GM19043 (cell line): Measurements from ENCODE around the gene SIRPD.
A peak's percentile ranks its signal among the peaks of the same experiment; 100 is the strongest.

Source experiments
- ATAC-seq: cut with Tn5 transposase; IDR thresholded peaks from one replicate; pipeline ENCODE4 v1.9.1; 2021; ENCODE audit warnings: low read depth; ENCODE audit not compliant: unreplicated experiment

Gene SIRPD

GRCh38 chr20:1538655-1539054 is 18.9 kb downstream of the SIRPD start:
- no peak for ATAC-seq

GRCh38 chr20:1537731-1538058 is 19.8 kb downstream of the SIRPD start:
- no peak for ATAC-seq

DNA sequence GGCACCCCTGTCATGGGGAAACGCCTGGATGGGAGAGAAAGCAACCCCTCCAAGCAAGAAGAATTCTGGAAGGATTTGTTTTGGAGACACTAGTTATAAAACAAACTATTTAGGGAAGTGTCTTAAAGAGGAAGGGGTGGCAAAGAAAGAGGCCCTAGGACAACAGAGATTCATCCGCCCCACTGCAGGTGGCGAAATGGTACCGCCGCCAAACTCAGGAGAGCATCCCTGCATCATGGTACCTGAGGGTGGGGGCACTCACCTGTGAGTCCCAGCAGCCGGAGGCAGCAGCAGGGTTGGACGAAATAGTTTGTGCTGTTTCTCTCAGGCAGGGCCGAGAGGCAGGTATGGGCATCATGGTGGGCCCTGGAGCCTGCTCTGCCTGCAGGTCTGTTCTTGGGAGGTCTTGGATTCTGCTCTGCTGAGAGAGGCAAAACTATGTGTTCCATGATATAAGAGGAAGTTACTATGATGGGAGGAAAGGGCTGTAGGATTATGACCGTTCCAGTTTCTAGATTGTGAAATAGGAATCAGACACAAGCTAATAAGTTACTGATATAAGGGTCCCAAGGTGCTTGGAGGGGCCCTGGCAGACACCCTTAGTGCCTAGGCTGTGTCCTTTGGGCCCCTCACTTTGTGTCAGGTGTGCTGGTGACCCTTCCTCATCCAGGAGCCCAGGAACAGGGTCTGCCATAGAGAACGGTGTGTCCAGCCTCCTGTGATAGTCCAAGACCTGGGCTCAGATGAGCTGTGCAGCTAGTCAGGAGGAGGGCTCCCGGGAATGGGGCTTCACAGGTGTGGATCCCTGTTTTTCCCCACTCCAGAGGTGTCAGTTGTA is 20.4 kb downstream of the SIRPD start:
- ATAC-seq, result no peak

DNA sequence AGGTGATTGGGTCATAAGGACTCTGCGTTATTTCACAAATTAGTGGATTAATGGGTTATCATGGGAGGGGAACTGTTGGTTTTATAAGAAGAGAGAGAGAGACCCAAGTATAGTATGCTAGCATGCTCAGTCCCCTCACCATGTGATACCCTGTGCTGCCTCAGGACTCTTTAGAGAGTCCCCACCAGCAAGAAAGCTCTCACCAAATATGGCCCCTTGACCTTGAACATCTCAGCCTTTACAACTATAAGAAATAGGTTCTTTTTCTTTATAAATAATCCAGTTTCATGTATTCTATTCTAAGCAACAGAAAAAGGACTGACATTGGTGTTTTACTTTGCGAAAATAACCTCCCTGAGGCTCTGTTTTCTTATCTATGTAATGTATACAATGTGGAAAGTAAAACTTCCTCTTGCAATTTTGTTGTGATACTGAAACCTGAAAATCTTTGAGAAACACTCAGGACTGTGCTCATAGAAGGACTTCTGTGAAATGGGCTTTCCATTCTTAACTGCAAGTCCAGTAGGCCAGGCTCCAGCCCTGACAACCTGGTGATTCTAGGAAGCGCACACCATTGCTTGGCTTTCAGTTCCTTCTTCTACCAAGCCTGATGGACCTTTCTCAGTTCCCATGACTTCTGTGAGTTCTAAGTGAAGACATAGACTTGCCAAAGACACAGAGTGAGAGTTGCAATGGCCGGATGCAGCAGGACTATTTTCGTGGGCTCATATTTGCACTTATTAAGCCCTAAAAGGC is 21.9 kb downstream of the SIRPD start:
- peak; percentile 91 for ATAC-seq

- no peak for ATAC-seq
Measured at GRCh38 chr20:1534526-1534925, 23.0 kb downstream of the SIRPD start.

DNA sequence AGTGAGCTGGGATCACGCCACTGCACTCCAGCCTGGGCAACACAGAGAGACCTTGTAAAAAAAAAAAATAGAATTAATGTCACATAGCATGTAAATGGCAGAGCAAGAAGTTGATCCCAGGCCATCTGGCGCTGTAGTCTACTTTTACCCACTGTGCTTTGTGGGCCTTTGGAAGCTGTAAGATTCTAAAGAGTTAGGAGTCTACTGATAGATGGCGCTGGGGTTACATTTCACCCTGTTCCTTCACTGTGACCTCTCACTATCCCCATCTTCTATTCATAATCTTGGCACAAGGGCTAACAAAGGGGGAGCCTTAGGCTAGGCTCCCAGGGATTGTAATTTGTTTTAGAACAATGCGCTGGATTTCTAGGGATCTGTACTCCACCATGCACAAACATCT is 24.4 kb downstream of the SIRPD start:
- no peak for ATAC-seq

- no peak for ATAC-seq
Measured at GRCh38 chr20:1528811-1529210, 28.7 kb downstream of the SIRPD start.

- ATAC-seq, result no peak
Measured at GRCh38 chr20:1527923-1528322, 29.6 kb downstream of the SIRPD start.

- no peak for ATAC-seq
Measured at GRCh38 chr20:1526896-1527295, 30.6 kb downstream of the SIRPD start.

DNA sequence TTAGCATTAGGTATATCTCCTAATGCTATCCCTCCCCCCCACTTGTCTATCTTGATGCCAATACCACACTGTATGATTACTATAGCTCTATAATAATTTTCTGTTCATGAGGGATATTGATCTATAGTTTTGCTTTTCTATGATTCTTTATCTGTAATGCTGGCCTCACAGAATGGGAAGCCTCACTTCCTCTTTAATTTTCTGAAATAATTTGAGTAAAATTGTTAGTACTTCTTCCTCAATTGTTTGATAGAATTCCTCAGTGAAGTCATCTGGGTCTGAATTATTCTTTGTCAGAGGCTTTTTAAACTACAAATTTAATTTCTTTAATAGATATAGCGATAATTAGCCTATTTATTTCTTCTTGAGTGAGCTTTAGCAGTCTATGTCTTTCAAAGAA is 31.2 kb downstream of the SIRPD start:
- no peak for ATAC-seq

GRCh38 chr20:1524004-1524403 is 33.5 kb downstream of the SIRPD start:
- ATAC-seq, result no peak

- no peak for ATAC-seq
Measured at GRCh38 chr20:1517010-1517409, 40.5 kb downstream of the SIRPD start.

DNA sequence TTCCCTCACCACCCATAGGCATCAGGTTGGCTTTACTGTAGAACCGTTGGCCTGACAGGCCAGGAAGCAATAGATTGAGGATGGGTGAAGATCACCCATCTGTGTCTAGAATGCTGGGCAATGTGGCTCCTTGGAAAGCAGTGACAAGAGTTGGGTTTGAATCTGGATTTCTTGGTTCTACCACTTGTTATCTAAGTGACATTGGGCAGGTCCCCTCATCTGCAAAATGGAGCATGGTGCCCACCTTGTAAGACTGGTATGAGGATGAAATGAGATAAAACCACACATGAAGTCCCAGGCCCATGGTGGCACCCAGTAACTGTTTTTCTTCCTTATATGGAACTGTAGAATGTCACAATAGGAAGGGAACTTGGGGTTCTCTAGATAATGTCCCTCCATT is 43.7 kb downstream of the SIRPD start:
- ATAC-seq, result no peak

- ATAC-seq, result no peak
Measured at GRCh38 chr20:1509237-1509636, 48.3 kb downstream of the SIRPD start.

DNA sequence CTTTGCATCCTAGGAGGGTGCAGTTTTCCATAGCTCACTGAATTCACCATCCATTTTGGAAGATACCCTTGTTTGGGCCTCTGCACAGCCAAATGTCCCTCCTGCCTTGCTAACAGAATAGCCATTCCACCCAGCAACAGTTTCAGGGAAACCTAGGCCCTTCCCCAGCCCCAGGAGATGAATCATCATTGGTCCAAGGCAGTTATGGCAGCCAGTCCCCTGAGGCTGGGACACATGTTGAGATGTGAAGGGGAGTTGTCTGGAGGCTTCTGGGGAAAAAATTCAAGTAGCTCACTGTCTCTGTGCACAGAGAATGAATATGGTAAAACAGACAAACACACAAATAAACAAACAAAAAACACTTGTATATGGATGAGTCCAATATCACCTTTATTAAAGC is 48.9 kb downstream of the SIRPD start:
- ATAC-seq, result no peak

DNA sequence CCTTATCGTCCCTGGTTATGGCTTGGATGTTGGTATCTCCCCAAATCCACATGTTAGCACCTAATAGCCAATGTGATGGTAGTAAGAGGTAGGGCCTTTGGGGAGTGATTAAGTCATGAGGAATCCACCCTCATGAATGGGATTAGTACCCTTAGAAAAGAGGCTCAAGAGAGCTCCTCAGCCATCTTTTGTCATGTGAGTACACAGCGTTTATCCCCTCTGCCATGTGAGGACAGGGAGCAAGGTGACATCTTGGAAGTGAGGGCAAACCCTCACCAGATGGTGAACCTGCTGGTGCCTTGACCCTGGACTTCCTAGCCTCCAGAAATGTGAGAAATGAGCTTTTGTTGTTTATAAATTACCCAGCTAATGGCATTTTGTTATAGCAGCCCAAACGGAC is 50.2 kb downstream of the SIRPD start:
- no peak for ATAC-seq

DNA sequence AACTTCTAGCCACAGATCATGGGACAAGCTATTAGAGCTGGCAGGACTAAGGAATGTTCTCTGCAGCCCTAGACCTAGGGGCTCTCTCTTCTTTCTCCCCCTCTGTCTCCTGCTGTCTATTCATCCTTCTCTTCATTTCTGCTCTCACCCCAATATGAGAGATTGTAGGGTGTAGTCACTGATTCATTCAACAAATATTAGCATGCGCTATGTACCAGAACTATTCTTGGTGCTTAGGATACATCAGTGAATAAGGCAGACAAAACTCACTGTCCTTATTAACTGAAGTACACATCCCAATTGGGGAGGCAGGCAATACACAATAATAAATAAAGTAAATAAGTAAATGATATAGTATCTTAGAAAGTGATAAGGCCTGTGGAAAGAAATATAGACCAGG is 51.6 kb downstream of the SIRPD start:
- ATAC-seq, result no peak

GRCh38 chr20:1505361-1505760 is 52.1 kb downstream of the SIRPD start:
- ATAC-seq, result no peak

GRCh38 chr20:1503564-1504227 is 53.8 kb downstream of the SIRPD start:
- ATAC-seq, result peak; percentile 89

- ATAC-seq, result no peak
Measured at GRCh38 chr20:1500496-1500895, 57.0 kb downstream of the SIRPD start.

GRCh38 chr20:1499528-1500420 is 57.7 kb downstream of the SIRPD start:
- no peak for ATAC-seq
